Erythroblast (primary cell): Measurements from ENCODE around the gene COQ9.

Source experiments
- DNase-seq, 2 experiments: peaks; one replicate each; lab custom pipeline; 2025; lab: John Stamatoyannopoulos, UW
- GATA1 ChIP-seq: IDR thresholded peaks from 2 replicates; pipeline ENCODE4 v1.6.1; 2011; ENCODE audit warnings: low read depth, mild to moderate bottlenecking, control low read depth, low read length, moderate library complexity
- POLR2A ChIP-seq: IDR thresholded peaks from 2 replicates; pipeline ENCODE4 v1.6.1; 2011; ENCODE audit warnings: mild to moderate bottlenecking, low read length

The COQ9 gene

GRCh38 chr16:57447186-57447962 lies at the start of gene COQ9, which contains the start of gene CIAPIN1:
COQ9 (plus strand) TSS chr16:57447479; CDS start chr16:57447506, 27 bp downstream.
CIAPIN1 (minus strand) TSS chr16:57447385; CDS start chr16:57440928, 6,457 bp downstream.
- DNase-seq = peak; percentile 94 to 96
- TF ChIP-seq GATA1 (no peak), POLR2A (peak; percentile 86)

- DNase-seq = peak; percentile 27 to 54
Observed at GRCh38 chr16:57397493-57397892, 49.8 kb upstream of the COQ9 start.

GRCh38 chr16:57401943-57402640 lies 45.2 kb upstream of the COQ9 start:
- TF ChIP-seq POLR2A (no peak), GATA1 (no peak)
- DNase-seq = no peak

GRCh38 chr16:57403965-57404817 lies 43.1 kb upstream of the COQ9 start, which contains the start of gene CCL17:
CCL17 (plus strand) TSS chr16:57404767; CDS start chr16:57413933, 9,166 bp downstream.
- DNase-seq = no peak
- TF ChIP-seq GATA1 (no peak), POLR2A (no peak)

- DNase-seq = no peak
- no peak for TF ChIP-seq GATA1
- no peak for TF ChIP-seq POLR2A
Observed at GRCh38 chr16:57405097-57405496, 42.2 kb upstream of the COQ9 start.

GRCh38 chr16:57406881-57407280 lies 40.4 kb upstream of the COQ9 start:
- DNase-seq = no peak
- no peak for TF ChIP-seq GATA1
- TF ChIP-seq POLR2A = no peak

GRCh38 chr16:57407521-57408353 lies 39.5 kb upstream of the COQ9 start:
- TF ChIP-seq POLR2A (no peak), GATA1 (no peak)
- DNase-seq = no peak

GRCh38 chr16:57409065-57409464 lies 38.2 kb upstream of the COQ9 start:
- TF ChIP-seq POLR2A (no peak), GATA1 (no peak)
- no peak for DNase-seq

GRCh38 chr16:57409870-57410587 lies 37.2 kb upstream of the COQ9 start:
- TF ChIP-seq POLR2A = no peak
- no peak for TF ChIP-seq GATA1

GRCh38 chr16:57411362-57411976 lies 35.8 kb upstream of the COQ9 start:
- TF ChIP-seq POLR2A (no peak), GATA1 (no peak)
- DNase-seq = no peak

More at GRCh38 chr16:57409870-57410587, 37.2 kb upstream of the COQ9 start:
- no peak for DNase-seq

- DNase-seq = no peak
Observed at GRCh38 chr16:57412584-57412983, 34.7 kb upstream of the COQ9 start.

GRCh38 chr16:57413301-57413730 lies 34.0 kb upstream of the COQ9 start:
- TF ChIP-seq GATA1 (no peak), POLR2A (no peak)
- no peak for DNase-seq

More at GRCh38 chr16:57412584-57412983, 34.7 kb upstream of the COQ9 start:
- TF ChIP-seq GATA1 (no peak), POLR2A (no peak)
